Right ventricle myocardium inferior (tissue), 1 donor: ENCODE measurements around the gene TRIM46. TPM values are rescaled to one million over a fixed set of nuclear protein-coding genes. Genes with fewer than 3 reads are reported as not detected.

Experiments
- ATAC-seq: fragments of 200-7000 bp; cut with Tn5 transposase; one replicate; pipeline ENCODE4 v1.9.1; 2020; ENCODE audit warnings: mild to moderate bottlenecking, moderate library complexity
- DNase-seq: peaks from one replicate; pipeline ENCODE4 v3.0.0; 2021; ENCODE audit errors: missing footprints
- intact Hi-C: fragments of 100-400 bp; cut with DNase I; formaldehyde crosslinking; loops from one replicate; pipeline ENCODE4 v1.11.0; 2022
- total RNA-seq: library from RNA; stranded (reverse); fragmentation: NEBNext Ultra II Directional; extraction: Animal tissue kit (Norgen Biotek cat#: 25700); gene quantifications from one replicate; pipeline ENCODE4 v1.2.1, GENCODE V29; 2021
- donor health status: DM: no; HTN: yes; CAD: no; lungs with severe emphysema.

TRIM46 gene
- total RNA-seq, 1 donor from 2014 or later = 0.16 TPM

DNA sequence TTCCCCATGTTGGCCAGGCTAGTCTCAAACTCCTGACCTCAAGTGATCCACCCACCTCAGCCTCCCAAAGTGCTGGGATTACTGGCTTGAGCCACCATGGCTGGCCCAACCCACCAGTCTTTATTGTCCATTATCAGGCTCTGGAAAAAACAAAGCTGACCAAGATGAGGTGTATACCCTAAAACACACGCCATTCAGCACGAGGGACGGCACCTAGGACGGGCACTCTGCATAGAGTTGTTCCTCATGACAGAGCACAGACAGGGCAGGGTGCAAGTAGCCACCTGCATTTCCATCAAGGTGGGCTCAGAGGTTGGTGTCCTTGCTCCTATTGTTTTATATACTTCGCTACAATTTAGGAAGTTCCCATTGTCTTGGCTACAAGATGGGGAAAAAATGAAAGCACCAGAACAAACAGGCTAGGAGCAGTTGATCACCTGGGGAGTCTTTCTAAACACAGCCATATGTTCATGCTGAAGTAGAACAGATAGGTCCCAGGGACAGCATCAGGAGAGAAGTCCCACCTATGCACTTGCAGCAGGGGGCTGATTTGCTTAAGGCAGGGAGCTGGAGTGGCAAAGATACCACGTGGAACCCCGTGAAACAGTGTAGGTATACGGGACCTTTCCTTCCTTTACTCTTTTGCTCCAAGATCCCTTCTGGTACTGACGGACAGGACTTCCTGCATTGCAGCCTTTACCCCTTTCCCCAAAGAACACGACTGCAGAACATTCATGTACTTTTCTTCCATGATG is 5.0 kb upstream of the TRIM46 start:
- DNase-seq (no peak), ATAC-seq (no peak)
- intact Hi-C loops = loop anchor here (1.0 kb wide), 1 partner anchor 77 kb away; no protein-coding TSS in a partner anchor

DNA sequence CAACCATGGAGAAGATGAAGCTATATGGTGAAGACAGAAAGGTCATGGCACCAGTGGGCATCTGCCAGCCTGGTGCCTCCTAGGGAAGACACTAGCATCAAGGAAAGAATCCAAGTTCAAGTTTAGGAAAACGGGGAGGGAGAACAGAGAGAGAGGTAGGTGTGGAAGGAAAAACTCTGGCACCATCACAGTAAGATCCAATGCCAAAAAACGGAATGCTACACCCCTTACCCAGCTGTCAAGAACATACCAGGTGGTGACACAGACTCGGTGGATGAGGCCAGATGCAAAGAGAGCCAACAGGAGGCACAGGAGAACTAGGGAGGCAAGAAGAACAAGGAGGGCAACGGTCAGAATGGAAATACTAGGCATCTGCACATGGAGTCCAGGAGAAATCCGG is 4.1 kb upstream of the TRIM46 start:
- ATAC-seq (no peak), DNase-seq (no peak)
- intact Hi-C loops = no loop called here

- ATAC-seq (no peak), DNase-seq (no peak)
- intact Hi-C loops = no loop called here
Measured at GRCh38 chr1:155170101-155170785, 3.4 kb upstream of the TRIM46 start.

DNA sequence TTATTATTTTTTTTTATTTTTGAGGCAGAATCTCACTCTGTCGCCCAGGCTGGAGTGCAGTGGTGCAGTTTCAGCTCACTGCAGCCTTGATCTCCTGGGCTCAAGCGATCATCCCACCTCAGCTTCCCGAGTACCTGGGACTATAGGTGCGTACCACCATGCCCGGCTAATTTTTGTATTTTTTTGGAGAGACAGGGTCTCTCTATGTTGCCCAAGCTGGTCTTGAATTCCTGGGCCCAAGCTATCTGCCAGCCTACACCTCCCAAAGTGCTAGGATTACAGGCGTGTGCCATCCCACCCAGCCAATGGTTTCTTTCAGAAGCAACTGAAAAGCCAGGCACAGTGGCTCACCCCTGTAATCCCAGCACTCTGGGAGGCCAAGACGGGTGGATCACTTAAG is 2.8 kb upstream of the TRIM46 start:
- ATAC-seq (no peak), DNase-seq (no peak)
- intact Hi-C loops = no loop called here

DNA sequence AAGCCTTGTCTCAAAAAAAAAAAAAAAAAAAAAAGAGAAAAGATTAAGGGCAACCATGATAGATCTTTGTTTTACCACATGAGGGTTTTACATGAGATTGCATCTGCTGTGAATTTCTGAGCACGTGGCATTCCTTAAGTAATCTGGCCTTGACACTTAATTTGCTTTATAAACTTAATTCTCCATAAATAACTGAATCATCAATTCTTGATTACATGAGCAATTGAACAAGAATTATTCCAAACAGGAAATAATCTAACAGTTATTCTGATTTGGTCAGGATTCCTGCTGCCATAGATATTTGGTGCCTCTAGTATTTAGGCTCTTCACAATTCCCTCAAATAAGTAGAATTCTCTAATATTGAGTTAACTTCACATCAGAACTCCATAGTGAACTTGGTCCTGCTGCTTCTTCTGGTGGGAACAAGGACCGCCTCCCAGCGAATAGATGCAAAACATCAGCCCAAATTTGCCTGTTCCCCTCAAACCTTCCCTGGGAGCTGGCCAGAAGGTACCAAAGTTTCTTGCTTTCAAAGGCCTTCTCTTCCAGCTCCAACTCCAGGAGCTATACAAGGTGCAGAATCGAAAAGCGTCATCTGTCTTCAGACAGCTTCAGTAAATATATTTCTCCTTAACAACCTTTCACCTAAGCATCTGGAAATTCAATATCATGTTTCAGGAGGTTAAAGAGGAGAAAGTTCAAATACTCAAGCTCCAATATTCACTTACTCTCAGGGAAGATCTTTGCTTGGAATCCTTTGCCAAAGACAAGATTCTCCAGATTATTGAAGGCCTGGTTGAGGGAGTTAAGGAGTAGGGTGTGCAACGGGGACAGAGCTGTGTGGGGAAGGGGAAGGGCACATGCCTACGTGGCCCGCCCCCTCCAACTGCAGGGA is 1.6 kb upstream of the TRIM46 start:
- DNase-seq (no peak), ATAC-seq (no peak)
- intact Hi-C loops = no loop called here

GRCh38 chr1:155172732-155173477 is 744 bp upstream of the TRIM46 start, which contains the start of gene KRTCAP2:
KRTCAP2 (minus strand) TSS chr1:155173304; CDS start chr1:155173224, 80 bp downstream.
- DNase-seq (peak; percentile 98), ATAC-seq (peak; percentile 86)
- intact Hi-C loops = no loop called here

GRCh38 chr1:155174324-155175280 is 953 bp downstream of the TRIM46 start:
- ATAC-seq (no peak), DNase-seq (no peak)
- intact Hi-C loops = no loop called here

DNA sequence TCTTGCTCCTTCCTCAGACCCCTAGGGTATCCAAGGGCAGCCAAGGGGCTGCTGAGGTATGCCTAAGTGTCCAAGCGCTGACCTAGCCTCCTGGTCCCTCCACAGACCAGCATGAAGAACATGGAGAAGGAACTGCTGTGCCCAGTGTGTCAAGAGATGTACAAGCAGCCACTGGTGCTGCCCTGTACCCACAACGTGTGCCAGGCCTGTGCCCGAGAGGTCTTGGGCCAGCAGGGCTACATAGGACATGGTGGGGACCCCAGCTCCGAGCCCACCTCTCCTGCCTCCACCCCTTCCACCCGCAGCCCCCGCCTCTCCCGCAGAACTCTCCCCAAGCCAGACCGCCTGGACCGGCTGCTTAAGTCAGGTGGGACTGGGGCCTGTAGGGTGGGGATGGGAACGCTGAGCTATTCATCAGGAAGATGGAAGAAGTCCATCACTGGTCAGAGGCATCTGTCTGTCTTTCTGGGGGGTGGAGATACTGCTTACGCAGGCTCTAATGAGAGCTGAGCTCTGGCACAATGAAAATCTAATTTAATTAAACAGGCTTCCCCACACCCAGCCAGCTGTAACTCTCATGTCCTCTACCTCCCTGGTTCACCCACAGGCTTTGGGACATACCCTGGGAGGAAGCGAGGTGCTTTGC is 1.8 kb downstream of the TRIM46 start:
- DNase-seq = no peak
- intact Hi-C loops = no loop called here
- no peak for ATAC-seq

- DNase-seq (no peak), ATAC-seq (no peak)
- intact Hi-C loops = loop anchor here (2.0 kb wide), 1 partner anchor 51 kb away; no protein-coding TSS in a partner anchor
Measured at GRCh38 chr1:155175927-155176371, 2.3 kb downstream of the TRIM46 start.

GRCh38 chr1:155176544-155177071 is 3.0 kb downstream of the TRIM46 start:
- intact Hi-C loops = loop anchor here (2.0 kb wide), 1 partner anchor 50 kb away; no protein-coding TSS in a partner anchor
- DNase-seq (peak; percentile 91), ATAC-seq (peak; percentile 57)

DNA sequence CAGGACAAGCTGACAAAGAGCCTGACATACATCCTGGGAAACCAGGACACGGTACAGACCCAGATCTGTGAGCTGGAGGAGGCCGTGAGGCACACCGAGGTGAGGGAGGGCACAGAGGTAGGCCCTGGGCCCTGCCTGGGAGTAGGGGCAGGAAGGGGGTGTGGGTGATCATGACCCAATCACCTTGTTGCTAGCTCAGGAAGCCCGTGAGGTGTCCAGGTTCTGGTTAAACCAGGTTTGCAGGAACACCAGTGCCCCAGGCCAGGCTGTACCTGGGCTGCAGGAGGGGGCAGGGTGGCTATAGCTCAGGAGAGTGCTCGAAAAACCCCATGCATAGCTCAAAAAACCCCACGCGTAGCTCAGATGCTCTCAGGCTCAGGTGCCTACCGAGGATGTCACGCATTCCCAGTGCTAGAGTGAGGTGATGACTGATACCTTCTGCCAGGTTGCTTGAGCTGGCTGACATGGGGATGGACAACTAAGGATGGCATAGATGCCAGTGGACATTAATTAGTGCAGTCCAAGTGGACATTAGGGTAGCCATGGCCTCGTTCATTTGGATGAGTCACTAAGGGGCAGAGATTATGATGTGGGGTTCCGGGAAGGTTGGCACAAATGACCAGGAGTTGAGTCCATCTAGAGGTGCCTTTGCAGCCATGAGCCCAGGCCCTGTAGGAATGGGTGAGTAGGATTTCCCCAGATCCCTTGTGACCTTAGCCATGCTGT is 3.7 kb downstream of the TRIM46 start:
- no peak for ATAC-seq
- intact Hi-C loops = loop anchor here (2.0 kb wide), 1 partner anchor 49 kb away; no protein-coding TSS in a partner anchor
- no peak for DNase-seq

GRCh38 chr1:155177918-155178281 is 4.3 kb downstream of the TRIM46 start:
- no peak for DNase-seq
- intact Hi-C loops = loop anchor here (2.0 kb wide), 1 partner anchor 49 kb away; no protein-coding TSS in a partner anchor
- ATAC-seq = no peak

GRCh38 chr1:155178441-155179111 is 4.9 kb downstream of the TRIM46 start:
- intact Hi-C loops = no loop called here
- ATAC-seq (no peak), DNase-seq (no peak)

- ATAC-seq (no peak), DNase-seq (no peak)
- intact Hi-C loops = no loop called here
Measured at GRCh38 chr1:155179112-155180031, 5.7 kb downstream of the TRIM46 start.
